Thyroid gland (tissue), 4 donors: ENCODE results near the gene BBS5. TPM values are rescaled to one million over a fixed set of nuclear protein-coding genes. Genes with fewer than 3 reads are reported as not detected.
"Not testable (repeated sequence)": the region's sequence is repeated elsewhere in the genome, so short reads cannot be mapped to it uniquely, and the experiment has no call there.

Experiments
- DNase-seq, 2 donors: peaks; one replicate each; pipeline ENCODE4 v3.0.0-alpha.2; 2019
- H3K27ac ChIP-seq, 3 donors: fragments of 200-600 bp; sonication (generic); 1 replicate in 2 of 3; 2 replicates in 1 of 3; pipeline ENCODE4 v1.5.1; 2016 to 2019; ENCODE audit warnings: mild to moderate bottlenecking in 1 of 3, moderate library complexity in 1 of 3
- H3K27me3 ChIP-seq: fragments of 200-600 bp; sonication (generic); one replicate; pipeline ENCODE4 v1.5.1; 2019
- H3K36me3 ChIP-seq, 2 donors: fragments of 200-600 bp; sonication (generic); one replicate each; pipeline ENCODE4 v1.5.1; 2016 to 2019
- H3K4me1 ChIP-seq, 2 donors: fragments of 200-600 bp; sonication (generic); one replicate each; pipeline ENCODE4 v1.5.1; 2017 to 2019
- H3K4me3 ChIP-seq, 3 donors: fragments of 200-600 bp; sonication (generic); replicated peaks in 1 of 3; 1 replicate in 2 of 3; 2 replicates in 1 of 3; pipeline ENCODE4 v1.5.1; 2016; ENCODE audit warnings: mild to moderate bottlenecking in 1 of 3
- H3K9me3 ChIP-seq: fragments of 200-600 bp; sonication (generic); one replicate; pipeline ENCODE4 v1.5.1; 2017
- POLR2A ChIP-seq, 2 donors: fragments of 450-650 bp; IDR thresholded peaks; one replicate each; pipeline ENCODE4 v1.6.1; 2017; ENCODE audit warnings: antibody characterized with exemption in 2 of 2, mild to moderate bottlenecking in 2 of 2, moderate library complexity in 1 of 2
- WGBS, 2 donors: methylation state at CpG; one replicate each; pipeline ENCODE4 v1.1.5; 2017; 5-methylcytosine and 5-hydroxymethylcytosine counted together
- intact Hi-C: fragments of 100-400 bp; cut with DNase I; formaldehyde crosslinking; loops from one replicate; pipeline ENCODE4 v1.15.1; 2023
- total RNA-seq, 4 donors: library from RNA; depleted of rRNA; stranded (reverse); fragments of >200 nt; gene quantifications; one replicate each; pipeline ENCODE4 v1.2.3, GENCODE V29; 2016
- TF ChIP-seq, protein P1 (sequence below), 6 experiments: fragments of 200-600 bp in 3 of 6; fragments of 450-650 bp in 3 of 6; sonication (generic) in 3 of 6; IDR thresholded peaks; one replicate each; pipeline ENCODE4 v1.5.1; 2016 to 2019; ENCODE audit warnings: antibody characterized with exemption in 6 of 6, mild to moderate bottlenecking in 2 of 6, inconsistent platforms in 1 of 6, moderate library complexity in 1 of 6

The BBS5 gene
- 10 to 100 TPM; 10.5 to 20.7 (median 17.5) TPM for total RNA-seq

DNA sequence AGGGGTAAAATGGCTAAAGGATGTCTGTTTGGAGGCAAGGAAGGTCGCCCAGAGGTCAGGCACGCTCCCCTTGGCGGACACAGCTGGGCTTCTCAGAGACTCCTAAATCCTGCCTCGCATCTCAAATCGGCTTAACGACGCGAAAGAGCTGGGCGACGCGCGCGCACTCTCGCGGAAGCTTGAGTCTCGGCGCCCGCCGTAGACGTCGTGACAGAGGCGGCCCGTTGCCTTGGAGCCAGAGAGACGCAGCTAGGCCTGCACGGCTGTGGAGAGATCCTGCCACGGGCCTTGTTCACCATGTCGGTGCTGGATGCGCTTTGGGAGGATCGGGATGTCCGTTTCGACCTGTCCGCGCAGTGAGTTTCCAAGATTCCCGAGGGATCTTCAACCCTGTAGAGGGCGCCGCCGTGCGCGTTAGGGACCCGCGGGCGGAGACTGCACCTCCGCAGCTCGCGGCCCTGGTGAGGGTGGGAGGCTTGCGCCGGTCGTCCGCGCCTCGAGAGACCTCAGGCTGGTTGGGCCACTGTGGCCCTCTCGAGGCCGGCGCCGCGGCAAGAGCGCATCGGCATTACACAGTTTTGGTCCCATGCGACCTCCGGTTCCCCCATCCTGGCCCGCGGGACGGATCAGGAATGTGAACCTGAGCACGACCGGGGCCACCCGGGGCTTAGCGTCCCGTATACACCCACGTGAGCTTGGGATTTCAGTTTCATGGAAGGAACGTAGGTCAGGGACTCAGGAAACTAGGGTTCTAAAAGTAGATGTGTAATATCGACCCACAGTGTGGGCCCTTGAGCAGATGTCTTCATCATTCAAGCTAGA, at the start of gene BBS5:
BBS5 (plus strand) TSS at position 238 of the 822 bp plus-strand sequence; CDS start at position 298, 60 bp downstream.
- peaks cover 0 to 5% of the 10 kb centered on the region in 2 donors for H3K36me3 ChIP-seq

GRCh38 chr2:169431772-169432171, 47.5 kb upstream of the BBS5 start:
- H3K9me3 ChIP-seq, H3K4me1 ChIP-seq, intact Hi-C loops, DNase-seq, H3K27ac ChIP-seq, H3K4me3 ChIP-seq, H3K27me3 ChIP-seq, H3K36me3 ChIP-seq: not testable (repeated sequence)

More for the DNA sequence above, at the start of gene BBS5:
- intact Hi-C loops: no loop called here
- Histone ChIP-seq H3K4me1 (peaks cover 0 to 3% of the 10 kb centered on the region in 2 donors), H3K27ac (peak within 1 kb of the TSS; percentile 50 to 75 (median 54)), H3K9me3 (no peaks in the 10 kb centered on the region), H3K27me3 (no peaks in the 10 kb centered on the region), H3K4me3 (peak within 1 kb of the TSS; percentile 64 to 85 (median 64))
- 1% methylated on average over 29 to 32 of the region's 71 CpGs for WGBS, 2 donors
- peak; percentile 86 to 90 for DNase-seq
- TF ChIP-seq POLR2A (IDR thresholded peaks at IDR 0.05): peak in 1 of 2 donors; percentile 52
- TF ChIP-seq, protein P1, sequence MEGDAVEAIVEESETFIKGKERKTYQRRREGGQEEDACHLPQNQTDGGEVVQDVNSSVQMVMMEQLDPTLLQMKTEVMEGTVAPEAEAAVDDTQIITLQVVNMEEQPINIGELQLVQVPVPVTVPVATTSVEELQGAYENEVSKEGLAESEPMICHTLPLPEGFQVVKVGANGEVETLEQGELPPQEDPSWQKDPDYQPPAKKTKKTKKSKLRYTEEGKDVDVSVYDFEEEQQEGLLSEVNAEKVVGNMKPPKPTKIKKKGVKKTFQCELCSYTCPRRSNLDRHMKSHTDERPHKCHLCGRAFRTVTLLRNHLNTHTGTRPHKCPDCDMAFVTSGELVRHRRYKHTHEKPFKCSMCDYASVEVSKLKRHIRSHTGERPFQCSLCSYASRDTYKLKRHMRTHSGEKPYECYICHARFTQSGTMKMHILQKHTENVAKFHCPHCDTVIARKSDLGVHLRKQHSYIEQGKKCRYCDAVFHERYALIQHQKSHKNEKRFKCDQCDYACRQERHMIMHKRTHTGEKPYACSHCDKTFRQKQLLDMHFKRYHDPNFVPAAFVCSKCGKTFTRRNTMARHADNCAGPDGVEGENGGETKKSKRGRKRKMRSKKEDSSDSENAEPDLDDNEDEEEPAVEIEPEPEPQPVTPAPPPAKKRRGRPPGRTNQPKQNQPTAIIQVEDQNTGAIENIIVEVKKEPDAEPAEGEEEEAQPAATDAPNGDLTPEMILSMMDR (IDR thresholded peaks at IDR 0.05): peak in 2 of 6 experiments; percentile 41 to 43

DNA sequence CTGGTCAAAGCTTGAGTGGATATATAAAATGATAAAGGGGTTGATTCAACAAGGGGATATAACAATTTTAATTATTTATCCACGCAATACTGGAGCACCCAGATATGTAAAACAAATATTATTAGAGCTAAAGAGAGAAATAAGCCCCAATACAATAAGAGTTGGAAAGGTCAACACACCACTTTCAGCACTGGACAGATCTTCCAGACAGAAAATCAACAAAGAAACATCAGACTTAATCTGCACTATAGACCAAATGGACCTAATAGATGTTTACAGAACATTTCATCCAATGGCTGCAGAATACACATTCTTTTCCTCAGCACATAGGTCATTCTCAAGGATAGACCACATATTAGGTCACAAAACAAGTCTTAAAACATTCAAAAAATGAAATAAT, 45.1 kb upstream of the BBS5 start:
- WGBS, 2 donors: 89% methylated on average over 1 of the region's 1 CpG
- H3K4me1 ChIP-seq, H3K36me3 ChIP-seq, DNase-seq, intact Hi-C loops, H3K27ac ChIP-seq, H3K9me3 ChIP-seq, H3K4me3 ChIP-seq, H3K27me3 ChIP-seq: not testable (repeated sequence)

DNA sequence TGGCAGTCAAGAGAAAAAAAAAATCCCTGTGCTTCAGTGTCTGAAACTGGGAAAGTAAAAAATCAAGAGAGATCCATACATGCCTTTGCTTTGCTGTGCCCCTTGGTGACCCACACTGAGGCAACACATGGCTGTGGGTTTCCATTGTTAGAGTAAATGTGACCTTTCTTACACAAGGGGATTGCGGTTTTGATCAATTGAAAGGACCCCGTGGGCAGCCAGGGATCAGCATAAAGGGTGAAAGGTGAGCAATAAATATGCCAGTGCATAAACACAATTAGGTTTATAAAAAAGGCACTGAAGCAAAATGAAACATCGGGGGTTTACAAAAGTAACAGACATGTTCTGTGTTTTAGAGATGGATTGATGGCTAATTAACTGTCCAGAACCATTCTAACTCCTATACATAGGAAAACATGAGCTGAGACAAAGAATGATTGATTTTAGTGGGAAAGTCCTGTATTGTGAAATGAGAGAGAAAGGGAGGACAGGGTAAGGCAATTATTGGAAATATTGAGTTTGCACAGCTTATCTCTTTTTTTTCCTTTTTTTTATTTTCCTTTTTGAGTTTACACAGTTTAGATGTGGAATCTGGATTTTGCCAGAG, 40.7 kb upstream of the BBS5 start:
- WGBS, 2 donors: 76 to 79% methylated on average over 3 of the region's 3 CpGs
- H3K4me1 ChIP-seq: no peaks in the 10 kb centered on the region
- no peak for DNase-seq
- H3K36me3 ChIP-seq: no peaks in the 10 kb centered on the region
- no peaks in the 10 kb centered on the region for H3K27me3 ChIP-seq
- H3K27ac ChIP-seq: no peak overlapping the region
- intact Hi-C loops: no loop called here
- H3K4me3 ChIP-seq: no peak overlapping the region
- TF ChIP-seq, protein P1 (IDR thresholded peaks at IDR 0.05): no peak
- TF ChIP-seq POLR2A (IDR thresholded peaks at IDR 0.05): no peak
- H3K9me3 ChIP-seq: no peaks in the 10 kb centered on the region

GRCh38 chr2:169439900-169440299, 39.4 kb upstream of the BBS5 start:
- intact Hi-C loops: no loop called here

More at GRCh38 chr2:169439900-169440299, 39.4 kb upstream of the BBS5 start:
- H3K27ac ChIP-seq: no peak overlapping the region
- no peaks in the 10 kb centered on the region for H3K36me3 ChIP-seq
- WGBS, 2 donors: 89 to 91% methylated on average over 3 of the region's 3 CpGs
- no peaks in the 10 kb centered on the region for H3K27me3 ChIP-seq
- H3K4me3 ChIP-seq: no peak overlapping the region
- DNase-seq: no peak
- no peak for TF ChIP-seq POLR2A (IDR thresholded peaks at IDR 0.05)
- TF ChIP-seq, protein P1 (IDR thresholded peaks at IDR 0.05): no peak
- no peaks in the 10 kb centered on the region for H3K4me1 ChIP-seq
- no peaks in the 10 kb centered on the region for H3K9me3 ChIP-seq
